Stimulated activated CD8-positive, alpha-beta memory T cell treated with anti-CD3 and anti-CD28 coated beads, Interleukin-15, amount 100 ng/mL, for 24 hours (primary cell): ENCODE data around the gene SETBP1.

ENCODE experiments used
- DNase-seq: peaks from one replicate; pipeline ENCODE4 v3.0.0-alpha.2; 2020; ENCODE audit warnings: low read depth

Gene SETBP1

DNA sequence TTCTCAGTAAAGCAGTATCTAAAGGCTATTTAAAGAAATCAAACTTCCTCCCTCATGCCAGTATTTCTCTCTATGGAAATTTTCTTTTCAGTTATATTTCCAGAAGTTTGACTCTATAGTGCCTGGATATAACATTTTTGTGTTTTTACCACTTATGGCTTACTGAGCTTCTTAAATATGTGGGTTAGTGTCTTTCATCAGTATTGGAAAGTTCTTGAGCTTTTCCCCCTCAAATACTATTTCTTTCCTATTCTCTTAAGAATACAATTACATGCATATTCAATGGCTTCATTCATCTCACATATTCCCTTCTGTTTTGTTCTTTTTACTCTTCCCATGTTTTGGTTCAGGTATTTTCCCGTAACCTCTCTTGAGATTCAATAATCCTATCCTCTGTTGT lies 432.0 kb downstream of the SETBP1 start:
- DNase-seq, result no peak

DNA sequence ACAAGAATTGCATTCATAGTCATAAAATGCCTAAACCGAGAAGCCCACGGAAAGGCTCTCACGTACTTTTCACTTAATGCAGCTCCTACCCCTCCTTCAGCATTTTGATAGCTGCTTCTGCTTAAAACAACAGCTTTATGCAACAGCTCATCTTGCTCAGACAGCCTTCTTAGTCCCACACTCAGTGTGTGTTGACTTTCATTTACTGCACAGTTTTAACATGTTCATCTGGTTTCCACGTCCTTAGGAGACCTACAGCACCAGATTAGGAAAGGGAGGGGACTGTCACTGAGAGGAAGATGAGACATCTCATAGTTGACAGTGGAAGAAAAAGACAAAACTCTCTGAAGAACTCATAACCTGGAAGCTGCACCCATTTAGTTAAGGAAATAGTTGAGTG lies 435.4 kb downstream of the SETBP1 start:
- DNase-seq, result no peak
